Body of pancreas (tissue), 4 donors: ENCODE results near the gene PCDHGA5.

ENCODE experiments used
- CTCF ChIP-seq, 7 experiments: fragments of 450-650 bp in 4 of 7; fragments of 200-600 bp in 3 of 7; sonication (generic) in 3 of 7; IDR thresholded peaks; one replicate each; pipeline ENCODE4 v1.5.1; 2016 to 2019; ENCODE audit warnings: antibody characterized with exemption in 7 of 7
- POLR2A ChIP-seq, 3 donors: fragments of 450-650 bp; IDR thresholded peaks; one replicate each; pipeline ENCODE4 v1.6.1; 2016; ENCODE audit warnings: antibody characterized with exemption in 3 of 3, mild to moderate bottlenecking in 2 of 3

- TF ChIP-seq CTCF (IDR thresholded peaks at IDR 0.05): no peak
- no peak for TF ChIP-seq POLR2A (IDR thresholded peaks at IDR 0.05)
Measured at GRCh38 chr5:141319699-141320098, 44.3 kb upstream of the PCDHGA5 start.
